ENCODE measurements around the gene CCM2. TPM values are rescaled to one million over a fixed set of nuclear protein-coding genes. Genes with fewer than 3 reads are reported as not detected.

Gene CCM2
- total and polyA plus RNA-seq, 2 of the 8 experiments (the other 6 are each of a cell fraction or from before 2014, with no cell fraction given), result 31.6 to 41.2 TPM

DNA sequence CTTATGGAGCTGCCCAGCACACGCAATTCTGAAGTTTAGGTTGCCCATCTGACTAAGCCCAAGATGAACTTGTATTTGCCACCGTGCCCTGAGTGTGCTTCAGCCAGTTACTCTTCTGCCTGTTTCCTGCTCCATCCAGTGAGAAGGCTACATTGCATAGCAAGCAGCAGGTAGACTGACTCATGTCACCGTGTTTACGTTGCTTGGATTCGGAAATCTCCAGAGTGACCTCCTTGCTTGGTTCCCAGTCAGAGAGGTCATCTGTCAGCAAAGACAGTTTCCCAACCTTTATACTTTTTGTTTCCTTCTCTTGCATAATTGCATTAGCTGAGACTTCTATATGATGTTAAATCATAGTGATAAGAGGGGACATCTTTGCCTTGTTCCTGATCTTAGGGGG is 57.9 kb downstream of the CCM2 start:
- WGBS, 2 experiments (ENCODE audit: extremely low coverage in 1 of 2, insufficient coverage in 1 of 2, insufficient read length in 1 of 2, insufficient replicate concordance in 2 of 2, low coverage in 1 of 2, low lambda C conversion rate in 2 of 2, missing lambda C conversion rate in 1 of 2), result 92% methylated on average over 5 of the region's 5 CpGs; no CpG with 5 or more reads in 1 of the 2 experiments
- FAIRE-seq, result no peak
- ChIA-PET POLR2A (ENCODE audit: partially characterized antibody) (interaction anchor here (0.7 kb wide), 1 partner anchor 37 kb away, joined by 3 read pairs; no protein-coding TSS in a partner anchor), CTCF (ENCODE audit: partially characterized antibody) (no interaction called here)
- no peak overlapping the region for H3K18ac ChIP-seq (ENCODE audit: extremely low read depth, low read length)
- no peak for DNase-seq (ENCODE audit: low read depth in 1 of 2, low spot score in 2 of 2)
- H3K4me2 ChIP-seq (ENCODE audit: insufficient read depth in 1 of 2, low read depth in 2 of 2, low read length in 2 of 2), result no peak overlapping the region
- no peak overlapping the region for H2BK12ac ChIP-seq (ENCODE audit: low read depth, low read length)
- H3K36me3 ChIP-seq (ENCODE audit: control insufficient read depth in 2 of 4, insufficient read depth in 4 of 4, low read length in 3 of 4), result no peaks in the 10 kb centered on the region
- H3K23me2 ChIP-seq (ENCODE audit: low read depth, low read length), result no peaks in the 10 kb centered on the region
- no peaks in the 10 kb centered on the region for H3K9me3 ChIP-seq (ENCODE audit: insufficient read depth in 2 of 2, low read depth in 1 of 2, low read length in 1 of 2)
- no peak overlapping the region for H3K23ac ChIP-seq (ENCODE audit: insufficient read length)
- H2BK20ac ChIP-seq (ENCODE audit: low read length), result no peak overlapping the region
- H3K79me2 ChIP-seq (ENCODE audit: control insufficient read depth in 1 of 2, insufficient read depth in 2 of 2, low read length in 2 of 2), result peaks cover 0 to 3% of the 10 kb centered on the region in 2 experiments; a peak in 1 of 4 replicates
- H4K20me1 ChIP-seq (replicated peaks in 1 of 2; ENCODE audit: control insufficient read depth in 1 of 2, insufficient read depth in 2 of 2, low read length in 2 of 2), result peaks cover 0 to 5% of the 10 kb centered on the region in 2 experiments
- H2AK5ac ChIP-seq (ENCODE audit: low read depth, low read length), result no peak overlapping the region
- H4K5ac ChIP-seq (ENCODE audit: insufficient read length, low read depth, low read length), result no peak overlapping the region
- no peak overlapping the region for H3K27ac ChIP-seq (ENCODE audit: low read depth, low read length)
- H3K4ac ChIP-seq (replicated peaks; ENCODE audit: insufficient read length, low read depth, low read length), result no peak overlapping the region
- no peak overlapping the region for H4K91ac ChIP-seq (replicated peaks; ENCODE audit: insufficient read length, low read length)
- H4K8ac ChIP-seq (ENCODE audit: extremely low read depth, insufficient read depth, low read length), result no peak overlapping the region
- H3K4me1 ChIP-seq (replicated peaks in 1 of 4; ENCODE audit: control insufficient read depth in 3 of 4, insufficient read depth in 4 of 4, low read length in 3 of 4), result no peaks in the 10 kb centered on the region
- H2BK5ac ChIP-seq (ENCODE audit: low read depth, low read length), result no peak overlapping the region
- H3K9ac ChIP-seq (replicated peaks in 1 of 4; ENCODE audit: extremely low read depth in 1 of 4, low read depth in 3 of 4, low read length in 3 of 4), result no peak overlapping the region
- no peaks in the 10 kb centered on the region for H3K79me1 ChIP-seq (ENCODE audit: low read depth, low read length)
- H3K56ac ChIP-seq (replicated peaks; ENCODE audit: insufficient read length, low read depth, low read length), result no peak overlapping the region
- H3K14ac ChIP-seq (ENCODE audit: insufficient read length), result no peak overlapping the region
- no peak overlapping the region for H2BK120ac ChIP-seq (replicated peaks; ENCODE audit: low read depth, low read length)
- no peak overlapping the region for H2AFZ ChIP-seq (ENCODE audit: low read length)
- H3K4me3 ChIP-seq (ENCODE audit: extremely low read depth in 1 of 4, insufficient read depth in 2 of 4, low read depth in 3 of 4, low read length in 4 of 4), result no peak overlapping the region
- no peaks in the 10 kb centered on the region for H3K27me3 ChIP-seq (replicated peaks in 1 of 4; ENCODE audit: control insufficient read depth in 3 of 4, extremely low read depth in 1 of 4, insufficient read depth in 3 of 4, low read length in 3 of 4)
- no peak overlapping the region for H2BK15ac ChIP-seq (ENCODE audit: low read length)
- TF ChIP-seq, protein P1, sequence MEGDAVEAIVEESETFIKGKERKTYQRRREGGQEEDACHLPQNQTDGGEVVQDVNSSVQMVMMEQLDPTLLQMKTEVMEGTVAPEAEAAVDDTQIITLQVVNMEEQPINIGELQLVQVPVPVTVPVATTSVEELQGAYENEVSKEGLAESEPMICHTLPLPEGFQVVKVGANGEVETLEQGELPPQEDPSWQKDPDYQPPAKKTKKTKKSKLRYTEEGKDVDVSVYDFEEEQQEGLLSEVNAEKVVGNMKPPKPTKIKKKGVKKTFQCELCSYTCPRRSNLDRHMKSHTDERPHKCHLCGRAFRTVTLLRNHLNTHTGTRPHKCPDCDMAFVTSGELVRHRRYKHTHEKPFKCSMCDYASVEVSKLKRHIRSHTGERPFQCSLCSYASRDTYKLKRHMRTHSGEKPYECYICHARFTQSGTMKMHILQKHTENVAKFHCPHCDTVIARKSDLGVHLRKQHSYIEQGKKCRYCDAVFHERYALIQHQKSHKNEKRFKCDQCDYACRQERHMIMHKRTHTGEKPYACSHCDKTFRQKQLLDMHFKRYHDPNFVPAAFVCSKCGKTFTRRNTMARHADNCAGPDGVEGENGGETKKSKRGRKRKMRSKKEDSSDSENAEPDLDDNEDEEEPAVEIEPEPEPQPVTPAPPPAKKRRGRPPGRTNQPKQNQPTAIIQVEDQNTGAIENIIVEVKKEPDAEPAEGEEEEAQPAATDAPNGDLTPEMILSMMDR (IDR thresholded peaks at IDR 0.05; ENCODE audit: control extremely low read depth in 1 of 3, insufficient read depth in 1 of 3, low read depth in 1 of 3, low read length in 3 of 3), result no peak
- TF ChIP-seq SRF (IDR thresholded peaks at IDR 0.05; ENCODE audit: low read depth, low read length), result no peak
- no peak for TF ChIP-seq BRCA1 (IDR thresholded peaks at IDR 0.05; ENCODE audit: low read depth, low read length)
- TF ChIP-seq RBBP5 (IDR thresholded peaks at IDR 0.05; ENCODE audit: borderline replicate concordance, low read depth, low read length), result no peak

Data from H1 (cell line).